HG02981 (cell line): ENCODE data around the gene ARHGEF3.
"Not testable (repeated sequence)": the region's sequence is repeated elsewhere in the genome, so short reads cannot be mapped to it uniquely, and the experiment has no call there.

Experiments used
- ATAC-seq: cut with Tn5 transposase; IDR thresholded peaks from one replicate; pipeline ENCODE4 v1.9.1; 2021; ENCODE audit warnings: mild to moderate bottlenecking, moderate library complexity; ENCODE audit not compliant: unreplicated experiment

The ARHGEF3 gene

GRCh38 chr3:56744016-56744415, 57.7 kb downstream of the ARHGEF3 start:
- no peak for ATAC-seq

GRCh38 chr3:56742887-56743286, 58.9 kb downstream of the ARHGEF3 start:
- ATAC-seq = no peak

GRCh38 chr3:56739036-56739435, 62.7 kb downstream of the ARHGEF3 start:
- no peak for ATAC-seq

GRCh38 chr3:56737006-56737405, 64.7 kb downstream of the ARHGEF3 start:
- no peak for ATAC-seq

GRCh38 chr3:56732109-56732508, 69.6 kb downstream of the ARHGEF3 start:
- ATAC-seq = no peak

- peak; percentile 97 for ATAC-seq
Measured at GRCh38 chr3:56725175-56725574, 76.6 kb downstream of the ARHGEF3 start.

GRCh38 chr3:56724676-56725075, 77.1 kb downstream of the ARHGEF3 start:
- no peak for ATAC-seq

- no peak for ATAC-seq
Measured at GRCh38 chr3:56720849-56721248, 80.9 kb downstream of the ARHGEF3 start.

GRCh38 chr3:56718809-56719208, 82.9 kb downstream of the ARHGEF3 start:
- not testable (repeated sequence) for ATAC-seq

GRCh38 chr3:56711344-56711743, 90.4 kb downstream of the ARHGEF3 start:
- no peak for ATAC-seq

GRCh38 chr3:56707412-56707811, 94.3 kb downstream of the ARHGEF3 start:
- ATAC-seq = not testable (repeated sequence)

- no peak for ATAC-seq
Measured at GRCh38 chr3:56706629-56707028, 95.1 kb downstream of the ARHGEF3 start.

- no peak for ATAC-seq
Measured at GRCh38 chr3:56704706-56705105, 97.0 kb downstream of the ARHGEF3 start.

- ATAC-seq = no peak
Measured at GRCh38 chr3:56702490-56703315, 99.0 kb downstream of the ARHGEF3 start.

- ATAC-seq = no peak
Measured at GRCh38 chr3:56700151-56700550, 101.6 kb downstream of the ARHGEF3 start.

- no peak for ATAC-seq
Measured at GRCh38 chr3:56694867-56695683, 106.7 kb downstream of the ARHGEF3 start.

- no peak for ATAC-seq
Measured at GRCh38 chr3:56693750-56694149, 108.0 kb downstream of the ARHGEF3 start.

GRCh38 chr3:56692520-56693433, 109.0 kb downstream of the ARHGEF3 start:
- ATAC-seq = peak; percentile 71

- ATAC-seq = not testable (repeated sequence)
Measured at GRCh38 chr3:56692001-56692365, 109.8 kb downstream of the ARHGEF3 start.

- ATAC-seq = no peak
Measured at GRCh38 chr3:56691165-56692000, 110.4 kb downstream of the ARHGEF3 start.
